GM19328 (cell line): ENCODE measurements around the gene VDAC1.
"Not testable (repeated sequence)": the region's sequence is repeated elsewhere in the genome, so short reads cannot be mapped to it uniquely, and the experiment has no call there.

Experiments
- ATAC-seq: cut with Tn5 transposase; IDR thresholded peaks from one replicate; pipeline ENCODE4 v1.9.1; 2021; ENCODE audit warnings: mild to moderate bottlenecking, moderate library complexity; ENCODE audit not compliant: unreplicated experiment

The VDAC1 gene

GRCh38 chr5:133968204-133968980, 36.4 kb downstream of the VDAC1 start, which contains the start of gene C5orf15:
Gene C5orf15 (minus strand): TSS chr5:133968625. CDS start chr5:133968584, 41 bp downstream.
- peak; percentile 96 for ATAC-seq

DNA sequence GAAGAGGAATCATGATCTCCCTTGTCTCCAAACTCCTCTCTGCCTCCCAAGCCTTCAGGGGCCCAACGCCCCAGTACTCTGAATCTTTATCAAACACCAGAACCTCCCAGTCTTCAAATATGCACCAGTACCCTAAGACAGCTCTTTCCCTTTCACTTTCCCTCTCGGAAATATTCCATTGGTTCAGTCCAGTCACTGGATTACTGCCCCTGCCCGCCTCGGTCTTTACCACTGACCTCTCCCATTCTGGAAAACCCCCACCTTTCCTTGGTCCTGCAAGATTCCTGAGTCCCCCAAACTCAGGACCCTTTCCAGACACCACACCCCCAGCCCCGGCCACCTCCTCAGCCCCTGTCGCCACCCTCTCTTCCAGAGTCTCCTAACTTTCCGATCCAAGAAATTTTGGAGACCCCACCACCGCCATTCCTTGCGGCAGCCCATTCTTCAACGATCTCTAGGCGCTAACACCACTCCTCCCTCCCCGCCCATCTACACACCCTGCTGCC, 37.0 kb downstream of the VDAC1 start:
- peak; percentile 6 for ATAC-seq

DNA sequence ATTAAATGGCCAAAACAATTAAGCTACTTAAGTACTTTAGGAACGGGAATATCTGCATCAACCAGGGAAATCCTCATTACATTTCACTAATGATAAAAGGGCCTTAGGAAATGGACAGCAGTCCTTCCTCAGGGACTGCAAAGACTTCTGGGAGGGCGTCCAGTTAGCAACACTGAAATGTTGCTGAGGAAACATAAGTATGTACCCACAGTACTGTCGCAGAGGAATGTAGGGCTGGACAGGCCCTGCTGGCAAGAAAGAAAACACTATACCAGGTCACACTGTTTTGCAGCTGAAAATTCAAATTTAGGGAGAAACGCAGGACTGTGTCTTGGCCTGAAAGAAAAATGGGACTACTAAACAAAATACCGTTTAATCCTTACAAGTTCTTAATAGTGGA, 37.7 kb downstream of the VDAC1 start:
- no peak for ATAC-seq

- no peak for ATAC-seq
Measured at GRCh38 chr5:133966090-133966489, 38.7 kb downstream of the VDAC1 start.

- no peak for ATAC-seq
Measured at GRCh38 chr5:133963493-133964128, 41.2 kb downstream of the VDAC1 start.

GRCh38 chr5:133962801-133963476, 41.8 kb downstream of the VDAC1 start:
- no peak for ATAC-seq

- ATAC-seq = no peak
Measured at GRCh38 chr5:133962131-133962530, 42.6 kb downstream of the VDAC1 start.

GRCh38 chr5:133959643-133960042, 45.1 kb downstream of the VDAC1 start:
- no peak for ATAC-seq

GRCh38 chr5:133957591-133957990, 47.2 kb downstream of the VDAC1 start:
- peak; percentile 55 for ATAC-seq

DNA sequence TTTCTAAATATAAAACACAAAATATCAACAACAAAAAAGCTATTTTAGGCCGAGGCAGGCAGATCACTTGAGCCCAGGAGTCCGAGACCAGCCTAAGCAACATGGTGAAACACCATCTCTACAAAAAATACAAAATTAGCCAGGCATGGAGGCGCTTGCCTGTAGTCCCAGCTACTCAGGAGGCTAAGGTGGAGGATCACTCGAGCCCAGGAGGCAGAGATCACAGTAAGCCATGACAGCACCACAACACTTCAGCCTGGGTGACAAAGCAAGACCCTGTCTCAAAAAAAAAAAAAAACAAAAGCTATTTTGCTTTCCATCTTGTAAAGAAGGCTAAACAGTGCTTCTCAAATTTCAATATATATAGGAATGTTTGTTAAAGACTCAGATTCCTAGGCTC, 47.7 kb downstream of the VDAC1 start:
- peak; percentile 8 for ATAC-seq

GRCh38 chr5:133956196-133956595, 48.6 kb downstream of the VDAC1 start:
- not testable (repeated sequence) for ATAC-seq

GRCh38 chr5:133953568-133954145, 51.1 kb downstream of the VDAC1 start:
- ATAC-seq = no peak

GRCh38 chr5:133952729-133953567, 51.8 kb downstream of the VDAC1 start:
- ATAC-seq = no peak

DNA sequence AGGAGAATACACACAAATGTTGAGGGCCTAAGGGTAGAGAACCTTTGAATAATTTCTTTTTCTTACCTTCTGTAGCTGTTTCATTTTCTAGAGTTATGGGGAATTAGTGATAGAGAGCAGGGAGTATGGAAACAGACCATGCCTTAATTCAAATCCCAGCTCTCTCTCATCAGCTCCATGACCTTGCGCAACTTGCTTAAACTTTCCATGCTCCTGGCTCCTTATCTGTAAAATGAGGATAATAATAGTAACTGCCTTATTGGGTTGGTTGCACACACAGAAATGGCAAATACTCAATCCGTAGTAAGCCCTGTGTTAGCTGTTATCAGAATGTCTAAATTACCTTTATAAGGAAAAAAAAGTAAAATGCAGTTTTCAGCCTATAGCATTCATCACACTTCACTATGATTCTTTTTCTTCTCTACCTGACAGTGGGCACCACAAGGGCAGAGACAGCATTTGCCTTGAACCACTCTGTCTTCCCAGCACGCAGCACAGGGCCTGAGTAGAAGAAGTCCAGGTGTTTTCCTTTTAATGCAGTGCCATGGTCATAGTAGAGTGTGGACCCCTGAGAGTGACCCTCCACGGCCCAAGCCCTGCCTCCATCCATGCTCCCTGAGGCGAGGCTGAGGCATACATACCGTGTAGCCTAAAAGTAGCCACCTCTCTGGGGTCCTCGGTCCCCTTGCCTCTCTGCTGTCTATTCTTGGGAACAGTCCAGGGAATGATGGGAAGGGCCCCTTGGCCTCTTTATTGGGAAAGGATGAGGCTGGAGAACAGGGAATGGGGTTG, 53.8 kb downstream of the VDAC1 start:
- no peak for ATAC-seq

DNA sequence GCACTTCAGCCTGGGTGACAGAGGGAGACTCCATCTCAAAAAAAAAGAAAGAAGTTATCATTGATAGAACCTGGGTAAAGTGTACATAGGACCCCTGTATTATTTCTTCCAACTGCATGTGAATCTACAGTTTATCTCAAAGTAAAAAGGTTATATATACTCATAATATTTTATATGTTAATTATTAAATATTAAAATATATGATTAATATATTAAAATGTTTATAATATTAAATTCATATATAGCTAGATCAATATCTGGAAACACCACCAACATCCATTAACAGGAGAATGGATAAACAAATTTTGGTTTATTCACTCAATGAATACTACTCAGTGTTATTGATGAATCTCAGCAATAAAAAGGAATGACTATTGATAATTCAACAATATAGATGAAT, 56.1 kb downstream of the VDAC1 start:
- no peak for ATAC-seq

DNA sequence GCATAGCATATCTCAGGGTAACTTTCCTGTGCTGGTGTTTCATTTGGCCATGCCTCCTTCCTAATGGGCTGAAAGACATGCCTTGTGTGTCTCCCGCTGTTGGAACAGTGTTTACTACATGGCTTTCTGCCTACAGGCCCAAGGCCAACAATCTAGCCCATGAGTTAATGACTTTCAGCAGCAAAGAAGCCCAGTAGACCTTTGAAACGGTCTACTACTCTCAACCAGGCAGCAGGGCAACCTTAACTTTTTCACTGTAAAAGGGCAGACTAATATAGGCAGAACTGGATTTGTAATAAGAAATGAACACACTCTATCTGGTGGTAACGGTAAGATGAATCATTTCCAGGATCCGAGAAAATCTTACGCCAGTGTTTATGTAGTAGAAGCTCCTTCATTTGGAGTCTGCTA, 57.3 kb downstream of the VDAC1 start:
- no peak for ATAC-seq

GRCh38 chr5:133945568-133945967, 59.2 kb downstream of the VDAC1 start:
- no peak for ATAC-seq

GRCh38 chr5:133944263-133945185, 60.3 kb downstream of the VDAC1 start:
- ATAC-seq = no peak

DNA sequence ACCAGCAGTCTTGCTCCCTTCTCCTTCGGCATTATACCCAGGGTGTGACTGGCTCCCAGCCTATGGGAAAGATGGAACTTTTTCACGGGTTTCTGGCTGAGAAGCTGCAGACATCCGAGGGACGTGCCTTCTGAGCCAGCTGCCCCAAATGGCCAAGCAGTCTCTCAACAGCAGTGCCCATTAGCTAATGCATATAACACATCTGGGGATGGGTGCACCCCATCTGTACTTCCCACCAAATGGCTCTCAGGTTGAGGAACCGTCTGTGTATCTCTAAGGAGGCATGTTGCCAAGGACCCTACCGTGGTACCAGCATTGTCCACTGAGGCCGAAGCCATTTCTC, 61.3 kb downstream of the VDAC1 start:
- no peak for ATAC-seq
